ENCODE data around the gene ZNF362.
"Not testable (repeated sequence)": the region's sequence is repeated elsewhere in the genome, so short reads cannot be mapped to it uniquely, and the experiment has no call there.

Gene ZNF362

GRCh38 chr1:33280091-33280661 lies 23.9 kb downstream of the ZNF362 start:
- Histone ChIP-seq H3K4me1 (ENCODE audit: control insufficient read depth, insufficient read depth, low read length) (no peaks in the 10 kb centered on the region), H3K9me3 (ENCODE audit: control insufficient read depth, insufficient read depth, low read length) (no peaks in the 10 kb centered on the region), H3K27me3 (ENCODE audit: control insufficient read depth, insufficient read depth, low read length) (no peaks in the 10 kb centered on the region), H3K4me3 (ENCODE audit: low read depth, low read length) (no peak overlapping the region), H3K36me3 (ENCODE audit: control insufficient read depth, insufficient read depth, low read length) (peaks cover 9% of the 10 kb centered on the region), H3K9ac (ENCODE audit: low read depth, low read length) (no peak overlapping the region)

GRCh38 chr1:33281554-33282303 lies 25.4 kb downstream of the ZNF362 start:
- Histone ChIP-seq H3K9ac (ENCODE audit: low read depth, low read length) (no peak overlapping the region), H3K9me3 (ENCODE audit: control insufficient read depth, insufficient read depth, low read length) (no peaks in the 10 kb centered on the region), H3K4me1 (ENCODE audit: control insufficient read depth, insufficient read depth, low read length) (no peaks in the 10 kb centered on the region), H3K27me3 (ENCODE audit: control insufficient read depth, insufficient read depth, low read length) (no peaks in the 10 kb centered on the region), H3K36me3 (ENCODE audit: control insufficient read depth, insufficient read depth, low read length) (peaks cover 9% of the 10 kb centered on the region), H3K4me3 (ENCODE audit: low read depth, low read length) (no peak overlapping the region)

- Histone ChIP-seq H3K9ac (ENCODE audit: low read depth, low read length) (no peak overlapping the region), H3K4me3 (ENCODE audit: low read depth, low read length) (no peak overlapping the region), H3K9me3 (ENCODE audit: control insufficient read depth, insufficient read depth, low read length) (no peaks in the 10 kb centered on the region), H3K27me3 (ENCODE audit: control insufficient read depth, insufficient read depth, low read length) (no peaks in the 10 kb centered on the region), H3K36me3 (ENCODE audit: control insufficient read depth, insufficient read depth, low read length) (peaks cover 9% of the 10 kb centered on the region), H3K4me1 (ENCODE audit: control insufficient read depth, insufficient read depth, low read length) (no peaks in the 10 kb centered on the region)
Observed at GRCh38 chr1:33282791-33283190, 26.5 kb downstream of the ZNF362 start.

- no peaks in the 10 kb centered on the region for H3K9me3 ChIP-seq (ENCODE audit: control insufficient read depth, insufficient read depth, low read length)
- no peaks in the 10 kb centered on the region for H3K4me1 ChIP-seq (ENCODE audit: control insufficient read depth, insufficient read depth, low read length)
- no peaks in the 10 kb centered on the region for H3K27me3 ChIP-seq (ENCODE audit: control insufficient read depth, insufficient read depth, low read length)
- peaks cover 9% of the 10 kb centered on the region for H3K36me3 ChIP-seq (ENCODE audit: control insufficient read depth, insufficient read depth, low read length)
- H3K9ac ChIP-seq (ENCODE audit: low read depth, low read length) = no peak overlapping the region
- no peak overlapping the region for H3K4me3 ChIP-seq (ENCODE audit: low read depth, low read length)
Observed at GRCh38 chr1:33284049-33284448, 27.8 kb downstream of the ZNF362 start.

- no peak overlapping the region for H3K9ac ChIP-seq (ENCODE audit: low read depth, low read length)
- H3K4me1 ChIP-seq (ENCODE audit: control insufficient read depth, insufficient read depth, low read length) = no peaks in the 10 kb centered on the region
- H3K4me3 ChIP-seq (ENCODE audit: low read depth, low read length) = no peak overlapping the region
- H3K9me3 ChIP-seq (ENCODE audit: control insufficient read depth, insufficient read depth, low read length) = no peaks in the 10 kb centered on the region
- peaks cover 4% of the 10 kb centered on the region for H3K36me3 ChIP-seq (ENCODE audit: control insufficient read depth, insufficient read depth, low read length)
- H3K27me3 ChIP-seq (ENCODE audit: control insufficient read depth, insufficient read depth, low read length) = no peaks in the 10 kb centered on the region
Observed at GRCh38 chr1:33286451-33287185, 30.3 kb downstream of the ZNF362 start.

- Histone ChIP-seq H3K4me1 (ENCODE audit: control insufficient read depth, insufficient read depth, low read length) (no peaks in the 10 kb centered on the region), H3K36me3 (ENCODE audit: control insufficient read depth, insufficient read depth, low read length) (no peaks in the 10 kb centered on the region), H3K27me3 (ENCODE audit: control insufficient read depth, insufficient read depth, low read length) (no peaks in the 10 kb centered on the region), H3K9me3 (ENCODE audit: control insufficient read depth, insufficient read depth, low read length) (no peaks in the 10 kb centered on the region), H3K4me3 (ENCODE audit: low read depth, low read length) (no peak overlapping the region), H3K9ac (ENCODE audit: low read depth, low read length) (no peak overlapping the region)
Observed at GRCh38 chr1:33287317-33287716, 31.0 kb downstream of the ZNF362 start.

- no peaks in the 10 kb centered on the region for H3K36me3 ChIP-seq (ENCODE audit: control insufficient read depth, insufficient read depth, low read length)
- H3K9ac ChIP-seq (ENCODE audit: low read depth, low read length) = no peak overlapping the region
Observed at GRCh38 chr1:33288976-33289857, 32.9 kb downstream of the ZNF362 start.

GRCh38 chr1:33289858-33290154 lies 33.5 kb downstream of the ZNF362 start:
- no peak overlapping the region for H3K9ac ChIP-seq (ENCODE audit: low read depth, low read length)
- H3K9me3 ChIP-seq (ENCODE audit: control insufficient read depth, insufficient read depth, low read length) = no peaks in the 10 kb centered on the region
- no peak overlapping the region for H3K4me3 ChIP-seq (ENCODE audit: low read depth, low read length)
- H3K27me3 ChIP-seq (ENCODE audit: control insufficient read depth, insufficient read depth, low read length) = no peaks in the 10 kb centered on the region
- H3K36me3 ChIP-seq (ENCODE audit: control insufficient read depth, insufficient read depth, low read length) = no peaks in the 10 kb centered on the region
- H3K4me1 ChIP-seq (ENCODE audit: control insufficient read depth, insufficient read depth, low read length) = no peaks in the 10 kb centered on the region

More at GRCh38 chr1:33288976-33289857, 32.9 kb downstream of the ZNF362 start:
- Histone ChIP-seq H3K9me3 (ENCODE audit: control insufficient read depth, insufficient read depth, low read length) (no peaks in the 10 kb centered on the region), H3K4me3 (ENCODE audit: low read depth, low read length) (no peak overlapping the region), H3K4me1 (ENCODE audit: control insufficient read depth, insufficient read depth, low read length) (no peaks in the 10 kb centered on the region), H3K27me3 (ENCODE audit: control insufficient read depth, insufficient read depth, low read length) (no peaks in the 10 kb centered on the region)

GRCh38 chr1:33290615-33291014 lies 34.3 kb downstream of the ZNF362 start:
- H3K4me3 ChIP-seq (ENCODE audit: low read depth, low read length); H3K27me3 ChIP-seq (ENCODE audit: control insufficient read depth, insufficient read depth, low read length); H3K9ac ChIP-seq (ENCODE audit: low read depth, low read length); H3K4me1 ChIP-seq (ENCODE audit: control insufficient read depth, insufficient read depth, low read length); H3K9me3 ChIP-seq (ENCODE audit: control insufficient read depth, insufficient read depth, low read length); H3K36me3 ChIP-seq (ENCODE audit: control insufficient read depth, insufficient read depth, low read length): not testable (repeated sequence)

GRCh38 chr1:33292726-33293340 lies 36.5 kb downstream of the ZNF362 start:
- no peak overlapping the region for H3K9ac ChIP-seq (ENCODE audit: low read depth, low read length)
- no peaks in the 10 kb centered on the region for H3K9me3 ChIP-seq (ENCODE audit: control insufficient read depth, insufficient read depth, low read length)
- H3K36me3 ChIP-seq (ENCODE audit: control insufficient read depth, insufficient read depth, low read length) = no peaks in the 10 kb centered on the region

More at GRCh38 chr1:33292726-33293340, 36.5 kb downstream of the ZNF362 start:
- peaks cover 2% of the 10 kb centered on the region for H3K4me1 ChIP-seq (ENCODE audit: control insufficient read depth, insufficient read depth, low read length)
- no peak overlapping the region for H3K4me3 ChIP-seq (ENCODE audit: low read depth, low read length)
- no peaks in the 10 kb centered on the region for H3K27me3 ChIP-seq (ENCODE audit: control insufficient read depth, insufficient read depth, low read length)
